Activated naive CD4-positive, alpha-beta T cell (primary cell): ENCODE measurements around the gene MAGI3.
"Not testable (repeated sequence)": the region's sequence is repeated elsewhere in the genome, so short reads cannot be mapped to it uniquely, and the experiment has no call there.

Source experiments
- DNase-seq, 4 experiments: peaks; one replicate each; lab custom pipeline; 2025; lab: John Stamatoyannopoulos, UW

Gene MAGI3

GRCh38 chr1:113692342-113692741, 302.0 kb downstream of the MAGI3 start:
- DNase-seq: no peak

GRCh38 chr1:113692824-113693431, 302.6 kb downstream of the MAGI3 start:
- DNase-seq: no peak

GRCh38 chr1:113694910-113695309, 304.6 kb downstream of the MAGI3 start:
- no peak for DNase-seq

GRCh38 chr1:113701429-113701828, 311.1 kb downstream of the MAGI3 start:
- DNase-seq: no peak

- no peak for DNase-seq
Measured at GRCh38 chr1:113714606-113715269, 324.4 kb downstream of the MAGI3 start.

GRCh38 chr1:113717506-113717905, 327.2 kb downstream of the MAGI3 start:
- DNase-seq: not testable (repeated sequence)

- DNase-seq: not testable (repeated sequence)
Measured at GRCh38 chr1:113718621-113719020, 328.3 kb downstream of the MAGI3 start.

GRCh38 chr1:113721010-113721409, 330.7 kb downstream of the MAGI3 start:
- no peak for DNase-seq

- DNase-seq: no peak
Measured at GRCh38 chr1:113732802-113733201, 342.5 kb downstream of the MAGI3 start.

- no peak for DNase-seq
Measured at GRCh38 chr1:113734357-113735055, 344.2 kb downstream of the MAGI3 start.
